NCI-H128 (cell line): ENCODE measurements around the gene MAD2L1.
"Not testable (repeated sequence)": the region's sequence is repeated elsewhere in the genome, so short reads cannot be mapped to it uniquely, and the experiment has no call there.

ENCODE experiments used
- DNase-seq: peaks from one replicate; lab custom pipeline; 2025; ENCODE audit not compliant: unreplicated experiment; lab: John Stamatoyannopoulos, UW

The MAD2L1 gene

GRCh38 chr4:120066517-120067340 is at the start of gene MAD2L1:
Gene MAD2L1 (minus strand): TSS chr4:120066848. CDS start chr4:120066734, 114 bp downstream.
- peak; percentile 91 for DNase-seq

DNA sequence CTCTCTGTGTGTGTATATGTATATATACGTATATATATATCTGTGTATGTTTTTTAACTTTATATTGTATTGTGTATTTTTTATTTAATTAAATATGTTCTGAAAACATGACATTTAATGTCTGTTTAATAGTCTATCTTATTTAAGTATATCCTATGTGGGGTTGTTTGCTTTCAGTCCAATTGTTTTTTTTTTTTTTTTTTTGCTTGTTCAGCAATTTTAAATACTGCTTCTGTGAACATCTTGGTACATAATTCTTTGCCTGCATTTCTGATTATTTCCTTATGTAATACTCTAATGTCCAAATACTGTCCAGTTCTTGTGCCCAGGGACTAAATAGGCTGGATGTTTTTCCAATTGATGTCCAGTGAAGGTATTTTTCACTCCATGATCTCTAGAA is 45.1 kb upstream of the MAD2L1 start:
- DNase-seq: no peak

DNA sequence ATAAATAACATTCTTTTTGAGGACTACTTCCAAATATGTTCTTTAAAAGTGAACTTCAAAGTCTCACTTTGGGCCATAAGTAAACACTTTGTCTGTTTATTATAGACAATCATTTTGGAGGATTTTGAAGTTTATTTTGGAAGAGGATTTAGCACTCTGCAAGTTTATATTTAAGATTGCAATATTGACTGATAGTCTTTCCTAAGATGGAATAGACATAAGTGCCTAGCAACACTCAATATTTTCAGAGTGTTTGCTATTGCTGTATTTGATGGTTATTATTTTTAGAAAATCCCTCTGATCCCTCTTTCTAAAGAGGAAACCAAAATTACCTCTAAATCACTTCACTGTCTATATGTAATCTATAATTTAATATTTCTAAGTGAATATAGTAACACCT is 42.8 kb upstream of the MAD2L1 start:
- DNase-seq: no peak

GRCh38 chr4:120105472-120105871 is 38.8 kb upstream of the MAD2L1 start:
- no peak for DNase-seq

GRCh38 chr4:120096508-120097297 is 30.1 kb upstream of the MAD2L1 start:
- no peak for DNase-seq

DNA sequence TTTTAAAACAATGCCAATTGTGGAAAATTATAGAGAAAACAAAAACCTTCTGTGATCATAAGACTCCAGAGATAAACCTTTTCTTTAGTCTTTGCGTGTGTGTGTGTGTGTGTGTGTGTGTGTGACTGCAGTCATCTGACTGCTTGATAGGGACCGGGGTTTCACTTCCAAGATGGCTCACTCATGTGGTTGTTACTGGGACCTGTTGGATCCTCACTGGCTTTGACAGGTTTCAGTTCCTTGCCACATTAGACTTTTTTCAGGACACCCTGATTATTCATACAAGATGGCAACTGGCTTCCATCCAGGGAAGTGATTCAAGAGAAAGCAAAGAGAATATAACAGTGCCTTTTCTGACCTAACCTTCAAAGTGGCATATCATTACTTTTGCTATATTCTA is 21.9 kb upstream of the MAD2L1 start:
- DNase-seq: no peak

GRCh38 chr4:120088066-120088465 is 21.4 kb upstream of the MAD2L1 start:
- DNase-seq: not testable (repeated sequence)

DNA sequence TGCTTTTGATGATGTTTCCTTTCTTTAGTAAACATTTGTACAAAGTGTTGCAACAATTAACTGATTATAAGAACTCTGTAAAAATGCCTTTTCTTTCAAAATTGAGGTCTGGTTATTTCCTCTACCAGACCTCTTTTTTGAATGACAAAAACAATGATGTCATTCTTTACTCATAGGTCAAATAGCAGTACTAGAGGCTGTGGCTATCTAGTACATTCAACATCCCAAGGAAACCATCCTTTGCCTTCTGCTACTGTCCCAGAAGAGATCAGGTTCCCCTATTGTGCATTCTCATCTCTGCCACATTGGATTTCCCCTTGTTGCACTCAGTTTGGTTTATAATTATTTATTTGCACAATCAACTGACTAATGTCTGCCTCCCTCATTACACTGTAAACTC is 19.1 kb upstream of the MAD2L1 start:
- no peak for DNase-seq

DNA sequence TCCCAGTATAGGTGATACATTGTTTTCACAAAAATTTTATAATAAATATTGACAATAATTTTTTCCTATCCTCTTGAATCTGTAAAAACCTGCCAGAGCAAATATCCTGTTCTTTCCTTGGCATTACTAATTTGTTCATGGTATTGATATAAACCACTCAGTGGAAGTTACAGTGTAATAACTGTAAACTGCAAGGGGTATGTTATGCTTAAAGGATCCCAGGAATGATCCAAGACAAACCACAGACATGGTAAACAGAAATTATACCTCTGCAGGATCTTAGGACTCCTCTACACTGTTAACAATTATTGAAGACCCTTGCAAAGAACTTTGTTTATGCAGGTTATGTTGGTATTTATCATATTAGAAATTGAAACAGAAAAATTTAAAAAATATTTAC is 17.7 kb upstream of the MAD2L1 start:
- DNase-seq: no peak

- no peak for DNase-seq
These were observed 16.5 kb upstream of the MAD2L1 start for GRCh38 chr4:120083152-120083551.

DNA sequence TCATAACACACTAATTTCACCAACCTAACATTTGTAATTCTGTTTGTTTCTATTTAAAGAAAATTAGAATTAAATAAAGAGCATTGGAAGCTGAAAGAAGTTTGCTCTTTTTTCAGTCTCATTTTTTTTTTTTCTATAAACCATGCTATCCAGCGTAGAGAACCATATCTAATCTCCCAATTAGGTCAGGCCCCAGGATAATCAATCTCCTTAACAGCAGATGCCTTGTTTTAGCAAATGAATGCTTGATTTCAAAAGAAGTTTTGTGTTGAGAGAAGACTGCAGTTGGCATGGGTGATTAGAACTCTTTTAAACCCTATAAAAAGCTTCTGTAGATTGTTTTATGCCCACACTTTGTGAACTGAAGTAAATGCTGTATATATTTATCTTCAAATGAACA is 15.6 kb upstream of the MAD2L1 start:
- no peak for DNase-seq

- DNase-seq: no peak
These were observed 15.1 kb upstream of the MAD2L1 start for GRCh38 chr4:120081726-120082125.

DNA sequence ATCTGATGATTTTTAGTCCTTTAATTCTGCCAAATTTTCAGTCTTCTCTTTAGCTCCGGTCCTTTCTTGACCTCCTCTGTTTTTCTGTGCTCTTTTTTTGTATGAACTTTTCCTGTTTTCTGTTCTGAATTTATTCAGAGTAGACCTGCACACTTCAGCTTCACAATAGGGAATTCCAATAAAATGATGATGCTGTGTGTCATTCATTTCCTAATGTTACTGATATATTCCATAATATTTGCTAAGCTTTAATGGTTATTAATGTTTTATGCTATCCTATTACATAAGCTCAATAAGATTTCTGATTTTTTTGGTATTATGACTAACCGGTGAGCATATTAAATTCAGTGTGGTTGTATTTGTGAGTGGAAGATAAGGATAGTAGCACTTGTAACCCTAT is 13.9 kb upstream of the MAD2L1 start:
- no peak for DNase-seq

DNA sequence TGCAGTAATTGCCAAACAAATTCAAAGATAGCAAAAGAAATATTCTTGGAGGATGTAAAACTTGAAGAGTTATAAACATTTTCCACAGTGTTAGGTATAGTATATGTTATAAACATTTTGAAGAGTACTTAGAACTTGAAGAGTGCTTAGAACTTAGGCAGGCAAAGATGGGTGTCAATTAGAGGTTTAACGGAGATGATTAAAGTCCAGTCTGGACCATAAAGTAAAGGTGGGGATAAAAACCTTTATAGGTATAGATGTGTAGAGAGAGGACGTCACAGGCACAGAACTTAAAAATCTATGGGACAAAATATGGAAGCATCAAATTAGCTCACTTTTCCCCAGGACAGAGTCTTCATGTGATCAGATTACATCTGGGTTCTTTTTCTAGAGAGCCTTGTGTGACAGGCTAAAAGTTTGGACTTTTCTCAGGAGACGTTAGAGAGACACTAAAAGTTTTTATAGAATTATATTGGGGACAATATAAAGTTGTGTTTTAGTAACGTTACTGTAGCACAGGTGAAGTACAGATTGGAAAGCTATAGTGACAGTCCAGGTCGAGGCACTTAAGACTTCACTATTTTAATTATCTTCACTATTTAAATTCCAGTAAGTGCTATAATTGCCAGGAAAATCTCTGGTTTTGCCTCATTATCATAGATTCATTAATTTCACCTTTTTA is 13.3 kb upstream of the MAD2L1 start:
- no peak for DNase-seq

- no peak for DNase-seq
These were observed 11.6 kb upstream of the MAD2L1 start for GRCh38 chr4:120078216-120078615.

- DNase-seq: peak; percentile 19
These were observed 4.6 kb upstream of the MAD2L1 start for GRCh38 chr4:120071192-120071795.

DNA sequence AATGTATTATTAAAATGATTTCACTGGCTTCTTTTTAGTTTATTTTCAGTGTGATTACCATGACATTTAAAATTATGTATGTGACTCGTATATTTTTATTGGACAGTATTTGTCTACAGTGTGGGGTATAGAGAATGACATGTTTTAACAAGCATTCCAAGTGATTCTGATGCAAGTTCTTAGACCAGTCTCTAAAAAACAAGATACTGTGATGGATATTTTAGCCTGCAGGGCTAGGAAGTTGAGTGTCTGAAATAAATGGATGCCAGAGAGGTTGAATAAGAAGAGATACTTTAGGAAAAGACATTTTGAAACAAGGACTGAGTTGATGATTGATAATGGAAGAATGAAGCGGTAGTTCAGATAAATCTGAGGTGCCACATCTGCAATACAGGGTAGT is 3.5 kb upstream of the MAD2L1 start:
- no peak for DNase-seq

GRCh38 chr4:120065974-120066516 is 603 bp downstream of the MAD2L1 start:
- DNase-seq: peak; percentile 46

GRCh38 chr4:120064887-120065286 is 1.8 kb downstream of the MAD2L1 start:
- no peak for DNase-seq

DNA sequence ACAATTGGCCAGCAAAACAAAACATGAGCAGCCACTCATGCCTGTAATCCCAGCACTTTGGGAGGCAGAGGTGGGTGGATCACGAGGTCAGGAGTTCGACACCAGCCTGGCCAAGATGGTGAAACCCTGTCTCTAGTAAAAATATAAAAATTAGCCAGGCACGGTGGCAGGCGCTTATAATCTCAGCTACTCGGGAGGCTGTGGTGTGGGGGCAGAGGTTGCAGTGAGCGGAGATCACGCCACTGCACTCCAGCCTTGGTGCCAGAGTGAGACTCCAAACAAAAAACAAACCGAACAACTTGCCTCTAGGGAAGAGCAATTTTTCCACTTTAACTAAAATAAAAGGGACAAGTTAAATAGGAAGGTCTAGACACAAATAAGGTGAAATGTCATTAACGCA is 2.9 kb downstream of the MAD2L1 start:
- DNase-seq: not testable (repeated sequence)

DNA sequence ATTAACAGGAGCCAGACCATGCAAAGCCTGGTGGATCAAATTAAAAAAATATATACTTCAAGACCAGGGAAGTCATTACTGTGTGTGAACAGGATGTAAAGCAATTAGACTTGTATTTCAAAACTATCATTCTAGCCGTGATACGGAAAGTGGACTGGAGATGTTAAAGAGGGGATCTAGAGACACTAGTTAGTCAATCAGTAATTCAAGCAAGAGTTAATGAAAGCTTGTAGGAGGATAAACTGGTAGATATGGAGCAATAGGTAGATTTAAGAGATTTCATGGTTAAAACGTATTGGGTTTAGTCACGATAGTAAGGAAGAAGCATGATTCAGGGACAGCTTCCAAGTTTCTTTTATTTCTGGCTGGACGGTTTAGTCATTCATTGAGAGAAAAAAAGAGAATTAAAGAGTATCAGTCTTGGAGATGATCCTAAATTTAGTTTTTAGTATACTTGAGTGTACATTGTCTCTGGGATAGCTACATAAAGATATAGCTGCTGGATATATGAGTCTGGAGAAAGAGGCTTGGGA is 3.9 kb downstream of the MAD2L1 start:
- no peak for DNase-seq
